Measurements from ENCODE around the gene ZBTB7C. TPM values are rescaled to one million over a fixed set of nuclear protein-coding genes. Genes with fewer than 3 reads are reported as not detected.

Gene ZBTB7C
- polyA plus RNA-seq, 2 donors, result 20.6 to 24.5 TPM

DNA sequence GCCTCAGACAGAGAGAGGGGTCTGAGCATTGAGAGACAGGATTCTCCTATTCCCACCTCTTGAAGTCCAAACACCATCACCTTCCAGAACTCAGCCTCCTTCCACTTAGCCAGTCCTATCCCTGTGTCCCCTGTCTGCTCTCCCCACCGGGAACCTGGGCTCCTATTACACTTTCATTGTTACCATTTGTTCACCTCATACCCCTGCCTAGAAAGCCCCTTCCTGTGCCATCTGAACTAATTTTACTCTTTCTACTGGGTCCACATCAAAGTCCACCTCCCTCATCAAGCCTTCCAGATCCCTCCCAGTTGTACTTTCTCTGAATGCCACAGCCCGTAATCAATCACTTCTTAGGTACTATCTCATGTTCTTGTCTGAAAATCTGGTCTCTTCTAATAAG, 220.6 kb downstream of the ZBTB7C start:
- Histone ChIP-seq H3K27me3 (ENCODE audit: control insufficient read depth in 1 of 2, insufficient read depth in 2 of 2, low read length in 2 of 2) (no peaks in the 10 kb centered on the region), H3K27ac (ENCODE audit: low read depth in 2 of 2, low read length in 1 of 2) (no peak overlapping the region), H3K9me3 (ENCODE audit: control insufficient read depth in 2 of 2, insufficient read depth in 1 of 2, low read depth in 1 of 2, low read length in 1 of 2) (no peaks in the 10 kb centered on the region), H3K4me1 (ENCODE audit: control insufficient read depth in 2 of 2, insufficient read depth in 2 of 2, low read length in 1 of 2) (peaks cover 0 to 5% of the 10 kb centered on the region in 2 donors), H3K36me3 (ENCODE audit: control insufficient read depth in 2 of 2, insufficient read depth in 2 of 2, low read length in 1 of 2) (no peaks in the 10 kb centered on the region), H3K4me3 (ENCODE audit: low read depth in 1 of 2, low read length in 2 of 2) (no peak overlapping the region)
- 87 to 93% methylated on average over 2 of the region's 2 CpGs for WGBS, 2 donors

DNA sequence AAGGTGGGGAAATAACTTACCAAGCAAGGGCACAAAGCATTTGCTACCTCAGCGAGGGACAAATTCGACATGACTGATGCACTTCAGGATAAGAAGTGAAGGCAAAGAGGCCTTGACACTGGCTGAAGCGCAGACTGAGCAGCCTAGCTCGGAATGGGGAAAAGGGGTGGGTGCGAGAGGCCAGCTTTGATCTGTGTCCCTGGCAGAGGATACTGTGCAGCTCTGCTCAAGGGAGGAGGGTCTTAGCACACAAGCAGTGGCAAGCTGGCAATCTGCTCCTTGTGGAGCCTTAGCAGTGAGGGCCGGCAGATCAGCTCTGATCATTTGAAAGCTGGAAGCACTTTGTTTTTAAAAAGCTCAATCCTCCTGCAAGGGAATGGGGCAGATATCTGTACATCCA, 222.3 kb downstream of the ZBTB7C start:
- H3K27me3 ChIP-seq (ENCODE audit: control insufficient read depth in 1 of 2, insufficient read depth in 2 of 2, low read length in 2 of 2), result no peaks in the 10 kb centered on the region
- no peaks in the 10 kb centered on the region for H3K9me3 ChIP-seq (ENCODE audit: control insufficient read depth in 2 of 2, insufficient read depth in 1 of 2, low read depth in 1 of 2, low read length in 1 of 2)
- peaks cover 0 to 3% of the 10 kb centered on the region in 2 donors for H3K4me1 ChIP-seq (ENCODE audit: control insufficient read depth in 2 of 2, insufficient read depth in 2 of 2, low read length in 1 of 2)
- H3K27ac ChIP-seq (ENCODE audit: low read depth in 2 of 2, low read length in 1 of 2), result no peak overlapping the region
- H3K4me3 ChIP-seq (ENCODE audit: low read depth in 1 of 2, low read length in 2 of 2), result no peak overlapping the region
- H3K36me3 ChIP-seq (ENCODE audit: control insufficient read depth in 2 of 2, insufficient read depth in 2 of 2, low read length in 1 of 2), result no peaks in the 10 kb centered on the region
- 73 to 86% methylated on average over 6 of the region's 6 CpGs for WGBS, 2 donors

DNA sequence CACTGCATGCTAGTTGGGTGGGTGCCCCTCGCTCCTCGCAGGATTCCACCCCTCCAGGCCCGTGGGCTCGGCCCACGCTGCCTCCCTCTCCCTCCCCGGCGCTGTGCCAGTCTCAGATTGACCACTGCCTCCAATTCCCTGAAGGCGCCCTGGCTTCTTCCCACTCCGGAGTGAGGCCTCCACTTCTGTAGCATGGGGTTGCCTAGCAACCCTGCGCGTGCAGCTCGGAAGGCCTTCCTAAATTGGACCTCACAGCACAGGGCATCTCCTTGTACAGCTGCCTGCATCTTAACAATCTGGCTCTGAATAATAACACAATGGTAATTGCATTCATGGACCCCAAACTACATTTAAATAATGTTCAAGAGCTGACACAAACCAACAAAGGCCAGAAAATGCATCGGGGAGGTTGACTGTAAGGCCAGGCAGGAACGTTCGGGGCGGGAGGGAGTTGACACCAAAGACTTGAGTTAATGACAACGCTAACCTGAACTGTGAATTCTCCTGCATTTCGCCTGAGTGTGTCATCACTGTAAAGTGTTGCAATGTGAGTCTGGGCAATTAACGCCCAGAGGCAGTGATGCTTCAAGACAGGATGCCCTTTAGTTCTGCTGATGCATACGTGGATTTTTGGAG, 222.9 kb downstream of the ZBTB7C start:
- Histone ChIP-seq H3K9me3 (ENCODE audit: control insufficient read depth in 2 of 2, insufficient read depth in 1 of 2, low read depth in 1 of 2, low read length in 1 of 2) (no peaks in the 10 kb centered on the region), H3K27ac (ENCODE audit: low read depth in 2 of 2, low read length in 1 of 2) (no peak overlapping the region), H3K4me1 (ENCODE audit: control insufficient read depth in 2 of 2, insufficient read depth in 2 of 2, low read length in 1 of 2) (peaks cover 0 to 3% of the 10 kb centered on the region in 2 donors), H3K36me3 (ENCODE audit: control insufficient read depth in 2 of 2, insufficient read depth in 2 of 2, low read length in 1 of 2) (no peaks in the 10 kb centered on the region), H3K4me3 (ENCODE audit: low read depth in 1 of 2, low read length in 2 of 2) (no peak overlapping the region), H3K27me3 (ENCODE audit: control insufficient read depth in 1 of 2, insufficient read depth in 2 of 2, low read length in 2 of 2) (no peaks in the 10 kb centered on the region)
- WGBS, 2 donors, result 58 to 66% methylated on average over 20 of the region's 20 CpGs

DNA sequence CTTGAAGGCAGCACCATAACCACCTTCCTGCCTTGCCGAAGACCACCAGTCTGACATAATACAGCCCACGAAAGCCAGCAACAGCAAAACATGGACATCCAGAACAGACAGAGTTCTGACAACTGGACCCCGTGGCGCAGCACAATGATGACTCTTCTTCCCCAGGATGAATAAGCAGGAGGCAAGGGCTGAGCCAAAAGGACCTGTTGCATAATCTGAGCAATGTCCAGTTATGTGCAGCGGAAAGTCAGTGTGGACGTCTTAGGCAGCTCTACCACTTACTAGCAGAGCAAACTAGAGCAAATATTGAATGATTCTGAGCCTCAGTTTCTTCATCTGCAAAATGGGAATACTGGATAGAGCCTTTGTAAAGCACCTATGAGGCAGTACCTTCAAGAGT, 225.1 kb downstream of the ZBTB7C start:
- 76 to 84% methylated on average over 6 of the region's 6 CpGs for WGBS, 2 donors
- peaks cover 0 to 3% of the 10 kb centered on the region in 2 donors for H3K4me1 ChIP-seq (ENCODE audit: control insufficient read depth in 2 of 2, insufficient read depth in 2 of 2, low read length in 1 of 2)
- no peaks in the 10 kb centered on the region for H3K27me3 ChIP-seq (ENCODE audit: control insufficient read depth in 1 of 2, insufficient read depth in 2 of 2, low read length in 2 of 2)
- no peak overlapping the region for H3K27ac ChIP-seq (ENCODE audit: low read depth in 2 of 2, low read length in 1 of 2)
- no peak overlapping the region for H3K4me3 ChIP-seq (ENCODE audit: low read depth in 1 of 2, low read length in 2 of 2)
- H3K36me3 ChIP-seq (ENCODE audit: control insufficient read depth in 2 of 2, insufficient read depth in 2 of 2, low read length in 1 of 2), result no peaks in the 10 kb centered on the region
- no peaks in the 10 kb centered on the region for H3K9me3 ChIP-seq (ENCODE audit: control insufficient read depth in 2 of 2, insufficient read depth in 1 of 2, low read depth in 1 of 2, low read length in 1 of 2)

DNA sequence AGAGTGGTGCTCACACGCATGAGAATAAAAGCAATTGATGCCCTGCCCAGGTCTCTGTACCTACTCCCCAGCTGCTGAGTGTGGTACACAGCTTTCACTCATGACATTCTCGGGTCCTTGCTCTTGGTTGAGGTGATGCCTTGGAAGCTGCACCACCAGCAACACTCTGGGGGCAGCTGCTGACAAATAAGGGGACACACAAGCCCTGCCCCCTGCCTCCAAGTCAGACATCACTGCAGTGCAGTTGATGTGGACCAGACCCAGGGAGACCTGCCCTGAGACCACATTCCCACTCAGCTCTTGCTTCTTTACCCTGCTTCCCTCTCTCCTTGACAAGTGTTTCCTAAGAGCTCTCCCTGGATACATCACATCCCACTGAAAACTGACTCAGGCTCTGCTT, 225.6 kb downstream of the ZBTB7C start:
- Histone ChIP-seq H3K27me3 (ENCODE audit: control insufficient read depth in 1 of 2, insufficient read depth in 2 of 2, low read length in 2 of 2) (no peaks in the 10 kb centered on the region), H3K4me1 (ENCODE audit: control insufficient read depth in 2 of 2, insufficient read depth in 2 of 2, low read length in 1 of 2) (peaks cover 0 to 3% of the 10 kb centered on the region in 2 donors), H3K4me3 (ENCODE audit: low read depth in 1 of 2, low read length in 2 of 2) (no peak overlapping the region), H3K9me3 (ENCODE audit: control insufficient read depth in 2 of 2, insufficient read depth in 1 of 2, low read depth in 1 of 2, low read length in 1 of 2) (no peaks in the 10 kb centered on the region), H3K27ac (ENCODE audit: low read depth in 2 of 2, low read length in 1 of 2) (no peak overlapping the region), H3K36me3 (ENCODE audit: control insufficient read depth in 2 of 2, insufficient read depth in 2 of 2, low read length in 1 of 2) (peaks cover 0 to 3% of the 10 kb centered on the region in 2 donors)
- WGBS, 2 donors, result 90 to 98% methylated on average over 2 of the region's 2 CpGs

DNA sequence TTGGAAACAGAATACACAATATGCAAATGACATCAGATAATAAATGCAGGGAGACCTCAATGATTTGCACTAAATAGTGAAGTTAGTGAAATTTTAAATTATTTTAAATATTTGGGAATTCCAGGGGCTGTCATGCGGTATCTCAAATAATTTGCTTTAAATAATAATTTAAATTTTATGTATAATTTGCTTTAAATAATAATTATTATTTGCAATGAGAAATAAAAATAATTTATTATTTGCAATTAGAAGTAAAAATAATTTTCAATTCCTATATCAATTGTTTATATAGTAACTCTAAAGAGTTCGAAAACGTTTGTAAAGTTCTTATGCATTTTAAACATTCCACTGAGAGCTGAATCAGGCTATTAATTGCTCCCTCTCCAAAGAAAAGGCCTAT, 226.4 kb downstream of the ZBTB7C start:
- peaks cover 0 to 3% of the 10 kb centered on the region in 2 donors for H3K36me3 ChIP-seq (ENCODE audit: control insufficient read depth in 2 of 2, insufficient read depth in 2 of 2, low read length in 1 of 2)
- 83 to 85% methylated on average over 3 of the region's 3 CpGs for WGBS, 2 donors

DNA sequence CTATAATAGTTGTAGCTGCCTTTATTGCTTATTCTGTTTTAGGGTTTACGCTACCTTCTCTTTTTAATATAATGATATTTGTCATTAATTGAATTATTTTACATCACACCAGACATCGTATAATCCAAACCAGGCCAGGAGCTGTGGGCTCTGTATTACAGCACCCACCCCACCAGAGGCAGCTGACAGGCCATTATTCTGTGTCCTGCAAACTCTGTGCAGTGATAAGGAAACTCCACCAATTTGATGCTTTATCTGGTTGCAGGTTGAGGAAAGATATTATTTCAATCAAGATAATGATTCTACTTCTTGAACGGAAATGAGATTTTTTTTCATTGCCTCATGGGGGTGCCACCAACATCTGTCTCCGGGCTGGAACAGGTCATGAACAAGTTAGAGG, 227.3 kb downstream of the ZBTB7C start:
- H3K27me3 ChIP-seq (ENCODE audit: control insufficient read depth in 1 of 2, insufficient read depth in 2 of 2, low read length in 2 of 2), result no peaks in the 10 kb centered on the region
- H3K36me3 ChIP-seq (ENCODE audit: control insufficient read depth in 2 of 2, insufficient read depth in 2 of 2, low read length in 1 of 2), result peaks cover 0 to 3% of the 10 kb centered on the region in 2 donors
- H3K4me1 ChIP-seq (ENCODE audit: control insufficient read depth in 2 of 2, insufficient read depth in 2 of 2, low read length in 1 of 2), result peaks cover 0 to 3% of the 10 kb centered on the region in 2 donors
- H3K27ac ChIP-seq (ENCODE audit: low read depth in 2 of 2, low read length in 1 of 2), result no peak overlapping the region
- no peak overlapping the region for H3K4me3 ChIP-seq (ENCODE audit: low read depth in 1 of 2, low read length in 2 of 2)
- no peaks in the 10 kb centered on the region for H3K9me3 ChIP-seq (ENCODE audit: control insufficient read depth in 2 of 2, insufficient read depth in 1 of 2, low read depth in 1 of 2, low read length in 1 of 2)
- 80 to 85% methylated on average over 4 of the region's 4 CpGs for WGBS, 2 donors

More for the DNA sequence above, 226.4 kb downstream of the ZBTB7C start:
- Histone ChIP-seq H3K27ac (ENCODE audit: low read depth in 2 of 2, low read length in 1 of 2) (no peak overlapping the region), H3K4me1 (ENCODE audit: control insufficient read depth in 2 of 2, insufficient read depth in 2 of 2, low read length in 1 of 2) (peaks cover 0 to 3% of the 10 kb centered on the region in 2 donors), H3K9me3 (ENCODE audit: control insufficient read depth in 2 of 2, insufficient read depth in 1 of 2, low read depth in 1 of 2, low read length in 1 of 2) (no peaks in the 10 kb centered on the region), H3K4me3 (ENCODE audit: low read depth in 1 of 2, low read length in 2 of 2) (no peak overlapping the region), H3K27me3 (ENCODE audit: control insufficient read depth in 1 of 2, insufficient read depth in 2 of 2, low read length in 2 of 2) (no peaks in the 10 kb centered on the region)

DNA sequence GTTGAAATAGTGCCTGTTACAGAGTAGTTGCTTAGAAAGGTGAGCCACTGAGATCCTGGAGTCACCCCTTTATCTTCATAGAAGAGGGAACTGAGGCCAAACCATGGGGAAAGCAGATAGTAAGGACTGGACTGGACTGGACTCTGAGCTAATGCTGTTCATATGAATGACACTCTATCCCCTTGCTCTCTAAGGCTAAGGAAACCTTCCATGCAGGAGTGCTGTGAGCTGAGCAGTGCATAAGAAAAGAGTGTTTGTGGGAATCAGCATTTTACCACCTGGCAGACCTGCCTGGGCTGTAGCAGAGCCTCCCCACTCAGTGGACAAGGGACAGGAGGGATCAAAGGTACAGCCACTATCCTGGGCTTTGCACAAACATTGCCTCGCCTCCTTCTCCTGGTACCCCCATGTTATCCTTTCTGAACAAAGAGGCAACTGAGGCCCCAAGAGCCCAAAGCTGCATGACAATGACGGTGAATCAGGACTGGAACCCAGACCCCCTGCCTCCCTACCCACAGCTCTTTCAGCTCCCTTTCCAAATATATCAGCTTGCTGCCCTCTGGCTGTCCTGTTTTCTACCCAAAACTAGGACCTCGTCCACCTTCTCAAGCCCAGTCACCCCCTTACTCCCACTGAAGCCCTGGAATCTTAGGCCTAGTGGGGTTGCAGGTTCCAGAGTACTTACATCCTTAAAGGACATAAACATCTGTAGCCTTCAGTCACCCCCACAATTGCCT, 227.9 kb downstream of the ZBTB7C start:
- Histone ChIP-seq H3K27me3 (ENCODE audit: control insufficient read depth in 1 of 2, insufficient read depth in 2 of 2, low read length in 2 of 2) (no peaks in the 10 kb centered on the region), H3K9me3 (ENCODE audit: control insufficient read depth in 2 of 2, insufficient read depth in 1 of 2, low read depth in 1 of 2, low read length in 1 of 2) (no peaks in the 10 kb centered on the region), H3K4me3 (ENCODE audit: low read depth in 1 of 2, low read length in 2 of 2) (no peak overlapping the region), H3K36me3 (ENCODE audit: control insufficient read depth in 2 of 2, insufficient read depth in 2 of 2, low read length in 1 of 2) (peaks cover 0 to 3% of the 10 kb centered on the region in 2 donors), H3K4me1 (ENCODE audit: control insufficient read depth in 2 of 2, insufficient read depth in 2 of 2, low read length in 1 of 2) (peaks cover 0 to 3% of the 10 kb centered on the region in 2 donors), H3K27ac (ENCODE audit: low read depth in 2 of 2, low read length in 1 of 2) (no peak overlapping the region)
- WGBS, 2 donors, result 92 to 97% methylated on average over 3 of the region's 3 CpGs

DNA sequence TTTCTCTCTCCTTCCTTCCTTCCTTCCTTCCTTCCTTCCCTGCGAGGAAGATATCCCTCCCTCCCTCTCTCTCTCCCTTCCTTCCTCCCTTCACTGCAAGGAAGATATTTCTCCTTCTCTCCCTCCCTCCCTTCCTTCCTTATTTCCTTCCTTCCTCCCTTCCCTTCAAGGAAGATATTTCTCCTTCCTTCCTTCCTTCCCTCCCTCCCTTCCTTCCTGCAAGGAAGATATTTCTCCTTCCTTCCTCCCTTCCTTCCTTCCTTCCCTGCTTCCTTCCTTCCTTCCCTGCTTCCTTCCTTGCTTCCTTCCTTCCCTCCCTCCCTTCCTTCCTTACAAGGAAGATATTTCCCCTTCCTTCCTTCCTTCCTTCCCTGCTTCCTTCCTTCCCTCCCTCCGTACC, 229.5 kb downstream of the ZBTB7C start:
- Histone ChIP-seq H3K27me3 (ENCODE audit: control insufficient read depth in 1 of 2, insufficient read depth in 2 of 2, low read length in 2 of 2) (no peaks in the 10 kb centered on the region), H3K27ac (ENCODE audit: low read depth in 2 of 2, low read length in 1 of 2) (no peak overlapping the region), H3K4me1 (ENCODE audit: control insufficient read depth in 2 of 2, insufficient read depth in 2 of 2, low read length in 1 of 2) (no peaks in the 10 kb centered on the region), H3K9me3 (ENCODE audit: control insufficient read depth in 2 of 2, insufficient read depth in 1 of 2, low read depth in 1 of 2, low read length in 1 of 2) (no peaks in the 10 kb centered on the region), H3K4me3 (ENCODE audit: low read depth in 1 of 2, low read length in 2 of 2) (no peak overlapping the region), H3K36me3 (ENCODE audit: control insufficient read depth in 2 of 2, insufficient read depth in 2 of 2, low read length in 1 of 2) (peaks cover 0 to 3% of the 10 kb centered on the region in 2 donors)
- WGBS, 2 donors, result 73 to 86% methylated on average over 2 of the region's 2 CpGs

DNA sequence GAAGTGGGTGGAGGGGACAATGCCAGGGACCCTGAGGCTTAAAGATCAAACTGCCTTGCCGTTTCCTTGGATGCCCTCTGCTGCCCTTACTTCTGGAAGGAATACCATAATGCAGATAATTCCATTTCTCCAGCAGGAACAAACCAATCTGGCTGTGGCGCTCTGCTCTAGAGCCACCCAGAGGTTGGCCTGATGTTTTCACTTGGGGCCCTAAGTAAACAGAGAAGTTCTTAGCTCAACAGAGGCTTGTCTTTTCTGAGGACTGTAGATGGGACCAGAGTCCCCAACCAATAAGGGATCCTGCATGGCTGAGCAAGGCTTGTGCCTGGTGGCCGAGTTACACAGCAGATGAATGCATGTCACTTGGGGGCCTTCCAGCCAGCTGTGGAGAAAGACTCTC, 230.2 kb downstream of the ZBTB7C start:
- WGBS, 2 donors, result 82 to 85% methylated on average over 3 of the region's 3 CpGs

More for the DNA sequence above, 230.2 kb downstream of the ZBTB7C start:
- no peak overlapping the region for H3K4me3 ChIP-seq (ENCODE audit: low read depth in 1 of 2, low read length in 2 of 2)
- no peaks in the 10 kb centered on the region for H3K9me3 ChIP-seq (ENCODE audit: control insufficient read depth in 2 of 2, insufficient read depth in 1 of 2, low read depth in 1 of 2, low read length in 1 of 2)
- no peaks in the 10 kb centered on the region for H3K27me3 ChIP-seq (ENCODE audit: control insufficient read depth in 1 of 2, insufficient read depth in 2 of 2, low read length in 2 of 2)
- no peak overlapping the region for H3K27ac ChIP-seq (ENCODE audit: low read depth in 2 of 2, low read length in 1 of 2)
- H3K36me3 ChIP-seq (ENCODE audit: control insufficient read depth in 2 of 2, insufficient read depth in 2 of 2, low read length in 1 of 2), result peaks cover 0 to 3% of the 10 kb centered on the region in 2 donors
- H3K4me1 ChIP-seq (ENCODE audit: control insufficient read depth in 2 of 2, insufficient read depth in 2 of 2, low read length in 1 of 2), result no peaks in the 10 kb centered on the region
